Measurements from ENCODE around the gene HOXC5.
"Not testable (repeated sequence)": the region's sequence is repeated elsewhere in the genome, so short reads cannot be mapped to it uniquely, and the experiment has no call there.

Gene HOXC5

DNA sequence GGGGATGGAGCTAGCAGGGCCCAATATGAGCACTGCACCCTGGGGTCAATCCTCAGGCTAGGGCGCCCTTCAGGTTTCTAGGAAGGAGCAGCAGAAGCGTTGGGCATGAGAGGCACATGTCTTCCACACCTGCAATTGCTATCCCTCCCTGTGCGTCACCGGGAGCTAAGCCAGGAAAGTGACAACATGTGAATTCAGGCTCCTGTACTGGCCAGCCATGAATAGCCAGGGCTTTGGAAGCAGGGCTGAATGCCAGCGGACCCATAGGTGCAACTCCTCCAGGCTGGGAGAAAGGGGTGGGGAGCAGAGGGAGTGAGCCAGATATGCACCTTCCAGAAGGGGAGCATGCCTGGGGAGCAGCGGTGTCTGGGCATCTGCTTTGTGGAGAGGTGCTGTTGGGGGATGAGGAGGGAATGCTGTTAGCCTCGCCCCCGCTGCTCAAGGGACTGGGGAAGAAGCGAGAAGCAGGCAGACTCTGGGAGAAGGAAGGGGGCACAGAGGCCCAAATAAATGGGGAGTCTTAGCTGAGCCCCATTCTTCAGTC, 6.1 kb downstream of the HOXC5 start:
- TF ChIP-seq, protein P1, sequence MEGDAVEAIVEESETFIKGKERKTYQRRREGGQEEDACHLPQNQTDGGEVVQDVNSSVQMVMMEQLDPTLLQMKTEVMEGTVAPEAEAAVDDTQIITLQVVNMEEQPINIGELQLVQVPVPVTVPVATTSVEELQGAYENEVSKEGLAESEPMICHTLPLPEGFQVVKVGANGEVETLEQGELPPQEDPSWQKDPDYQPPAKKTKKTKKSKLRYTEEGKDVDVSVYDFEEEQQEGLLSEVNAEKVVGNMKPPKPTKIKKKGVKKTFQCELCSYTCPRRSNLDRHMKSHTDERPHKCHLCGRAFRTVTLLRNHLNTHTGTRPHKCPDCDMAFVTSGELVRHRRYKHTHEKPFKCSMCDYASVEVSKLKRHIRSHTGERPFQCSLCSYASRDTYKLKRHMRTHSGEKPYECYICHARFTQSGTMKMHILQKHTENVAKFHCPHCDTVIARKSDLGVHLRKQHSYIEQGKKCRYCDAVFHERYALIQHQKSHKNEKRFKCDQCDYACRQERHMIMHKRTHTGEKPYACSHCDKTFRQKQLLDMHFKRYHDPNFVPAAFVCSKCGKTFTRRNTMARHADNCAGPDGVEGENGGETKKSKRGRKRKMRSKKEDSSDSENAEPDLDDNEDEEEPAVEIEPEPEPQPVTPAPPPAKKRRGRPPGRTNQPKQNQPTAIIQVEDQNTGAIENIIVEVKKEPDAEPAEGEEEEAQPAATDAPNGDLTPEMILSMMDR (IDR thresholded peaks at IDR 0.05; ENCODE audit: borderline replicate concordance, control extremely low read depth, extremely low read depth, insufficient read depth, missing control alignments): no peak
- in situ Hi-C loops (cut with MboI; ENCODE audit: low sequenced_read_pairs, unreplicated experiment): no loop called here
- DNase-seq (ENCODE audit: low spot score): no peak

DNA sequence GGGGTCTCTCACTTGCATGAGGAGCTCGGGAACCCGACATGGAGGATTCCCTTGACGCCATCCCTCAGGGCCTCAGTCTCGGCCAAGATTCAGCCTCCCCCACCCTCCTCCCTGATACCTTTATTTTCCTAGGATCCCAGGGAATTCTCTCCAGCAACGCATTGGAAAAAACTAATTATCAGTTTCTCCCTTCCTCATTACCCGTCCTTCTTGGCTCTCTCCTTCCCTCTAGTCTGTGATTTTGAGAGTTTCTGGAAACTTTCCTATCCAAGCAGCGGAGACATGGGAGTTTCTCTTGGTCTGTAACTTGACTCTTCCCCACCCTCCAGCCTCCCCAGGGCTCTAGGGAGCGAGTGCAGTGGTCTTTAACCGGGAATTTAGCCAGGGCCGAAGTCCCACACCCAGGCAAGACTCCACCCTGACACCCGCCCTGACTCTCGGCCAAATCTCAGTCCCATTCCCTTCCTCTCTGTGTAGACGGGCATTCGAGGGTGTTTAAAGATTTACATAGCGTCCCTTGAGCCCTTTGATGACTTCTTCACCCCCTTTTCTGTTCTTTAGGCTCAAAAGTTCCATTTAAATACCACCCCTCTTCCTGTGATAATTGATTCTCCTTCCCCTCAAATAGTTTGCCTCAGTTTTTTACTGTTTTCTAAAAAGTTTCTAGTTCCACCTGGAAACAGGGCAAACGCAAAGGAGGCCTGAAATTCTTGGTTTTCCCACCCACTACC, 6.7 kb downstream of the HOXC5 start:
- no peak for DNase-seq (ENCODE audit: low spot score)
- in situ Hi-C loops (cut with MboI; ENCODE audit: low sequenced_read_pairs, unreplicated experiment): no loop called here
- TF ChIP-seq, protein P1 (IDR thresholded peaks at IDR 0.05; ENCODE audit: borderline replicate concordance, control extremely low read depth, extremely low read depth, insufficient read depth, missing control alignments): no peak

DNA sequence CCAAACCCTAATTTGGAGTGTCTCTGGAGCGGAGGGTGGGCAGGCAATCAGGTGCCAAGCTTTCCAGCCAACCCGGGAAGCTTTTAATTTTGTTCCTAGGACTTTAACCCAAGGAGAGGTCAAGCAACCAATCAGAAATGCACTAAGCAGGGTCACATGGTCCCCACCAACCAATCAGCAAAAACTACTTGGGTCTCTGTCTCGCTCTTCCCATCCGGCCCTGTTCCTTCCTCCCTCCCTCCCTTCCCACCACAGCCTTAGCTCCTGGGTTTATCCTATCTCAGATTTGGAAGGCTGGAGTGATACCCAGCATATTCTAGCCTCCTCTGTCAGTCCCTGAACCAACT, 7.3 kb downstream of the HOXC5 start:
- in situ Hi-C loops (cut with MboI; ENCODE audit: low sequenced_read_pairs, unreplicated experiment): no loop called here
- TF ChIP-seq, protein P1 (IDR thresholded peaks at IDR 0.05; ENCODE audit: borderline replicate concordance, control extremely low read depth, extremely low read depth, insufficient read depth, missing control alignments): no peak
- DNase-seq (ENCODE audit: low spot score): peak; percentile 58

DNA sequence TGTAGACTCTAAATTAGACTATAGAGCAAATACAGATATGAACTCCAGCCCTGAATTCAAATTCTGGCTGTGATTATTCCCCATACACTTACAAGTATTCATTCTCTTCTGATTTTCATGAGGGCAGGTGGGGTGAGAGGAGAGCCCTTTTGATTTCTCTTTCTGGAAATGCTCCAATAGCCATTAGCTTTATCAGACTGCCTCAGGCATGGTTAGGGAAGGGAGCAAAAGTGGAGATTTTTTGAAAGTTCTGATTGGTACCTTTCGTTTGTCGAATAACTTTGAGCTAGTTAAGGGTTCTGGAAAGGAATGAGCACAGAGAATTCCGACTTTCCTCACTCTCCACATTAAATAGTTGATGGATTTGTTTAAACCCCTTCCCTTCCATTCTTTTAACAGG, 7.8 kb downstream of the HOXC5 start:
- in situ Hi-C loops (cut with MboI; ENCODE audit: low sequenced_read_pairs, unreplicated experiment): no loop called here
- no peak for DNase-seq (ENCODE audit: low spot score)
- TF ChIP-seq, protein P1 (IDR thresholded peaks at IDR 0.05; ENCODE audit: borderline replicate concordance, control extremely low read depth, extremely low read depth, insufficient read depth, missing control alignments): no peak

- no peak for DNase-seq (ENCODE audit: low spot score)
- in situ Hi-C loops (cut with MboI; ENCODE audit: low sequenced_read_pairs, unreplicated experiment): no loop called here
Observed at GRCh38 chr12:54041097-54041690, 8.3 kb downstream of the HOXC5 start.

DNA sequence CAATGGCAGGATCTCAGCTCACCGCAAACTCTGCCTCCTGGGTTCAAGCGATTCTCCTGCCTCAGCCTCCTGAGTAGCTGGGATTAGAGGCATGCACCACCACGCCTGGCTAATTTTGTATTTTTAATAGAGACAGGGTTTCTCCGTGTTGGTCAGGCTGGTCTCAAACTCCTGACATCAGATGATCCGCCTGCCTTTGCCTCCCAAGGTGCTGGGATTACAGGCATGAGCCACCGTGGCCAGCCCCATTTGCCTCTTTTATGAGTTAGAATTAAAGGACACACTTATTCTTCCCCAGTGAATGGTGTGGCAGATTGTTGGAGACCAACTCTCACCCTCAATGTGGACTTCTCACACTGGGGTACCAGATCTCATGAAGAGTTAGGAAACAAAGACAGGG, 9.2 kb downstream of the HOXC5 start:
- in situ Hi-C loops (cut with MboI; ENCODE audit: low sequenced_read_pairs, unreplicated experiment): not testable (repeated sequence)

More at GRCh38 chr12:54041097-54041690, 8.3 kb downstream of the HOXC5 start:
- TF ChIP-seq, protein P1 (IDR thresholded peaks at IDR 0.05; ENCODE audit: borderline replicate concordance, control extremely low read depth, extremely low read depth, insufficient read depth, missing control alignments): no peak

More for the DNA sequence above, 9.2 kb downstream of the HOXC5 start:
- not testable (repeated sequence) for DNase-seq (ENCODE audit: low spot score)
